ENCODE results near the gene PLLP. TPM values are rescaled to one million over a fixed set of nuclear protein-coding genes. Genes with fewer than 3 reads are reported as not detected.

The PLLP gene
- total and polyA plus RNA-seq, 2 donors (not counting 1 experiment from before 2014, with no cell fraction given): 0.15 TPM; not detected in 1

DNA sequence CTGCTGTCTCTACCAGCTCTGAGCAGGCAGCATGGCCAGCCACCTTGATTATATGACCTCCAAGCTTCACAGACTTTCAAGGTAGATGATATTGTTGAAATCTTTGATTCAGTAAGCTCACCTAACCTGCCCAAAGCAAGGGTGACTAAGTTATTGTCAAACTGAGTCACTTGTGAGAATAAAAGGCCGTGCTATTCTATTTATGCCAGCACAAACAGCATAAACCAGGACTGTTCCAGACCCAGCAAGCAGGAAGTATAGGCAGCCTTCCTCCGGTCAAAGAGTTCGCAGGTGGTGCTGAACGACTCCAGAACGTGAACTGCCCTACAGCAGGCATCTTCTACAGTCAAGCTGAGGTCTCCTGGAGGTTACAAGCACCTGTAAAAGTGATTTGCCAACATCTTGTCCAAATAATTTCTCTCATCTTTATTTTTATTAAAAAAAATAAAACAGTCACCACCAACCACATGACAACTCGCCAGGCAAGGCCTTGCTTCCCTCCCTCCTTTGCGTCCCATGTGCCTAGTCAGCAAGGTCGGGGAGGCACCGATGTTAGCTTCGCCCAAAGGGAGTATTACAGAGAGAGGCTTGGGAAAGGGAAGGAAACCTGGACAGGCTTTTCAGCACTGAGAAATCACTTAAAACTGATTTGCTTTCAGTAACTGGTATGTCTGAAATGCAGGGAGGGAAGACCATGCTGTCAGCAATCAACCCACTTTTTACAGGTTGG lies 28.6 kb downstream of the PLLP start:
- 100% methylated on average over 6 of the region's 10 CpGs for WGBS (ENCODE audit: insufficient coverage)
- ChIA-PET CTCF (interaction anchor here (1.6 kb wide), 1 partner anchor 25 kb away, joined by 7 read pairs; no protein-coding TSS in a partner anchor), POLR2A (interaction anchor here (1.2 kb wide), 1 partner anchor 10 kb away, joined by 3 read pairs; no protein-coding TSS in a partner anchor)
- Histone ChIP-seq H3K9me3 (ENCODE audit: control extremely low read depth in 1 of 3, control insufficient read depth in 2 of 3, insufficient read depth in 1 of 3, low read length in 2 of 3) (peaks cover 0 to 6% (median 0%) of the 10 kb centered on the region in 3 donors), H3K27ac (ENCODE audit: low read length in 2 of 2) (no peak overlapping the region), H3K4me1 (ENCODE audit: control insufficient read depth in 2 of 2, insufficient read depth in 2 of 2, low read length in 2 of 2) (peaks cover 0 to 10% of the 10 kb centered on the region in 2 donors), H3K27me3 (replicated peaks in 1 of 4; ENCODE audit: control extremely low read depth in 1 of 4, control insufficient read depth in 3 of 4, insufficient read depth in 4 of 4, low read length in 3 of 4) (no peaks in the 10 kb centered on the region), H3K4me3 (ENCODE audit: control extremely low read depth in 1 of 5, extremely low read depth in 1 of 5, insufficient read depth in 1 of 5, low read depth in 2 of 5, low read length in 4 of 5) (no peak overlapping the region), H3K36me3 (replicated peaks in 1 of 2; ENCODE audit: control extremely low read depth in 1 of 2, control insufficient read depth in 1 of 2, extremely low read depth in 1 of 2, insufficient read depth in 2 of 2, low read length in 1 of 2) (peaks cover 8 to 35% of the 10 kb centered on the region in 2 experiments), H3K4me2 (replicated peaks; ENCODE audit: low read depth, low read length, poor library complexity, severe bottlenecking) (no peak overlapping the region), H2AFZ (ENCODE audit: insufficient read depth, low read depth, low read length, poor library complexity, severe bottlenecking) (no peak overlapping the region), H3K9ac (ENCODE audit: low read length) (no peak overlapping the region), H4K20me1 (ENCODE audit: control insufficient read depth, insufficient read depth, low read length, poor library complexity, severe bottlenecking) (no peaks in the 10 kb centered on the region), H3K79me2 (ENCODE audit: control insufficient read depth, insufficient read depth, low read length) (no peaks in the 10 kb centered on the region)
- intact Hi-C loops (cut with micrococcal nuclease): no loop called here
- DNase-seq (no peak), ATAC-seq (ENCODE audit: low read depth) (no peak)
- H3K27ac Mint-ChIP-seq: no peak overlapping the region
- TF ChIP-seq EZH2 (IDR thresholded peaks at IDR 0.05; ENCODE audit: borderline replicate concordance, insufficient read depth, low read depth, low read length, poor library complexity, severe bottlenecking): no peak
- TF ChIP-seq, protein P1, sequence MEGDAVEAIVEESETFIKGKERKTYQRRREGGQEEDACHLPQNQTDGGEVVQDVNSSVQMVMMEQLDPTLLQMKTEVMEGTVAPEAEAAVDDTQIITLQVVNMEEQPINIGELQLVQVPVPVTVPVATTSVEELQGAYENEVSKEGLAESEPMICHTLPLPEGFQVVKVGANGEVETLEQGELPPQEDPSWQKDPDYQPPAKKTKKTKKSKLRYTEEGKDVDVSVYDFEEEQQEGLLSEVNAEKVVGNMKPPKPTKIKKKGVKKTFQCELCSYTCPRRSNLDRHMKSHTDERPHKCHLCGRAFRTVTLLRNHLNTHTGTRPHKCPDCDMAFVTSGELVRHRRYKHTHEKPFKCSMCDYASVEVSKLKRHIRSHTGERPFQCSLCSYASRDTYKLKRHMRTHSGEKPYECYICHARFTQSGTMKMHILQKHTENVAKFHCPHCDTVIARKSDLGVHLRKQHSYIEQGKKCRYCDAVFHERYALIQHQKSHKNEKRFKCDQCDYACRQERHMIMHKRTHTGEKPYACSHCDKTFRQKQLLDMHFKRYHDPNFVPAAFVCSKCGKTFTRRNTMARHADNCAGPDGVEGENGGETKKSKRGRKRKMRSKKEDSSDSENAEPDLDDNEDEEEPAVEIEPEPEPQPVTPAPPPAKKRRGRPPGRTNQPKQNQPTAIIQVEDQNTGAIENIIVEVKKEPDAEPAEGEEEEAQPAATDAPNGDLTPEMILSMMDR (IDR thresholded peaks at IDR 0.05): no peak
- no peaks in the 10 kb centered on the region for H3K9me3 Mint-ChIP-seq (ENCODE audit: insufficient read depth)
- H3K27me3 Mint-ChIP-seq: no peaks in the 10 kb centered on the region
- H3K4me1 Mint-ChIP-seq: peaks cover 6% of the 10 kb centered on the region
- no peak overlapping the region for H3K4me3 Mint-ChIP-seq

GRCh38 chr16:57253466-57253865 lies 31.0 kb downstream of the PLLP start:
- TF ChIP-seq, protein P1 (IDR thresholded peaks at IDR 0.05): no peak
- no peak for TF ChIP-seq EZH2 (IDR thresholded peaks at IDR 0.05; ENCODE audit: borderline replicate concordance, insufficient read depth, low read depth, low read length, poor library complexity, severe bottlenecking)
- Histone ChIP-seq H3K27me3 (replicated peaks in 1 of 4; ENCODE audit: control extremely low read depth in 1 of 4, control insufficient read depth in 3 of 4, insufficient read depth in 4 of 4, low read length in 3 of 4) (no peaks in the 10 kb centered on the region), H2AFZ (ENCODE audit: insufficient read depth, low read depth, low read length, poor library complexity, severe bottlenecking) (no peak overlapping the region), H3K9me3 (ENCODE audit: control extremely low read depth in 1 of 3, control insufficient read depth in 2 of 3, insufficient read depth in 1 of 3, low read length in 2 of 3) (peaks cover 0 to 6% (median 0%) of the 10 kb centered on the region in 3 donors), H3K36me3 (replicated peaks in 1 of 2; ENCODE audit: control extremely low read depth in 1 of 2, control insufficient read depth in 1 of 2, extremely low read depth in 1 of 2, insufficient read depth in 2 of 2, low read length in 1 of 2) (peaks cover 10 to 55% of the 10 kb centered on the region in 2 experiments), H3K4me1 (ENCODE audit: control insufficient read depth in 2 of 2, insufficient read depth in 2 of 2, low read length in 2 of 2) (no peaks in the 10 kb centered on the region), H3K79me2 (ENCODE audit: control insufficient read depth, insufficient read depth, low read length) (no peaks in the 10 kb centered on the region), H3K27ac (ENCODE audit: low read length in 2 of 2) (no peak overlapping the region), H3K4me3 (ENCODE audit: control extremely low read depth in 1 of 5, extremely low read depth in 1 of 5, insufficient read depth in 1 of 5, low read depth in 2 of 5, low read length in 4 of 5) (no peak overlapping the region), H4K20me1 (ENCODE audit: control insufficient read depth, insufficient read depth, low read length, poor library complexity, severe bottlenecking) (no peaks in the 10 kb centered on the region), H3K4me2 (replicated peaks; ENCODE audit: low read depth, low read length, poor library complexity, severe bottlenecking) (no peak overlapping the region), H3K9ac (ENCODE audit: low read length) (no peak overlapping the region)
- no CpG with 5 or more reads among the region's 1 CpG for whole genome bisulfite sequencing (ENCODE audit: insufficient coverage)
- Mint-ChIP-seq H3K27ac (no peak overlapping the region), H3K9me3 (ENCODE audit: insufficient read depth) (no peaks in the 10 kb centered on the region), H3K27me3 (no peaks in the 10 kb centered on the region), H3K4me3 (no peak overlapping the region), H3K4me1 (no peaks in the 10 kb centered on the region)
- intact Hi-C loops (cut with micrococcal nuclease): no loop called here
- DNase-seq (no peak), ATAC-seq (ENCODE audit: low read depth) (no peak)
- CTCF ChIA-PET: no interaction called here
- POLR2A ChIA-PET: no interaction called here
